Measurements from ENCODE around the gene CCDC3. TPM values are rescaled to one million over a fixed set of nuclear protein-coding genes. Genes with fewer than 3 reads are reported as not detected.

Gene CCDC3
- polyA plus RNA-seq, 1 donor from 2014 or later: 3.8 TPM

DNA sequence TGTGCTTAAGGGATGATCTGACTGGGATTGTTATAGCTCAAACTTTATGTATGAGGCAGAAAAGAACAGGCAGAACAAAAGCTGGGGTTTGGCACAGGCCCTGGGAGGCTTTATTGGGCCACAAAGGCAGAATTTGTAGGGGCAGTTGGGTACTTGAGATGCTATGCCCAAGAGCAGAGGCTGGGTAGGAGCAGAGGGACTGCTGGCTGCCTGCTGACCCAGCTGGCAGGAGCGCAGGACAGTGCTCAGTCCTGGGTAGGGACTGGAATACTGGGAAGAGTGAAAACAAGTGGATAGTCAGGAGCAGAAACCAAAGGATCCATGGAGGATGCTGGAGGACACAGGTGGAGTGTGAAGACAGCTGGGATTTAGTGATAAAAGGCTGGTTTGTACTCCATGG, 75.7 kb downstream of the CCDC3 start:
- Histone ChIP-seq H3K27me3 (ENCODE audit: insufficient read depth, low read depth, low read length) (no peaks in the 10 kb centered on the region), H3K4me2 (ENCODE audit: low read length) (no peak overlapping the region), H2AFZ (ENCODE audit: low read depth, low read length) (no peak overlapping the region), H3F3A (ENCODE audit: insufficient read depth, low read length, poor library complexity, severe bottlenecking) (no peaks in the 10 kb centered on the region), H4K20me1 (ENCODE audit: insufficient read depth) (no peaks in the 10 kb centered on the region), H3K9ac (ENCODE audit: low read length) (no peak overlapping the region), H3K79me2 (replicated peaks; ENCODE audit: insufficient read depth, low read length) (no peaks in the 10 kb centered on the region), H3K9me3 (ENCODE audit: low read length) (no peaks in the 10 kb centered on the region), H3K27ac (ENCODE audit: low read length) (no peak overlapping the region), H3K4me3 (ENCODE audit: low read length) (no peak overlapping the region), H3K9me2 (ENCODE audit: insufficient read depth, low read length) (no peaks in the 10 kb centered on the region), H3K36me3 (ENCODE audit: insufficient read depth, low read length) (no peaks in the 10 kb centered on the region)
- TF ChIP-seq MXI1 (conservative IDR thresholded peaks at IDR 0.05; ENCODE audit: poor library complexity, severe bottlenecking) (no peak), RAD21 (conservative IDR thresholded peaks at IDR 0.05) (no peak), TAF1 (IDR thresholded peaks at IDR 0.05; ENCODE audit: low read depth) (no peak), EP300 (conservative IDR thresholded peaks at IDR 0.05; ENCODE audit: poor library complexity, severe bottlenecking) (no peak), EZH2 (IDR thresholded peaks at IDR 0.05; ENCODE audit: borderline replicate concordance, insufficient read depth, low read length, poor library complexity, severe bottlenecking) (no peak), SMC3 (conservative IDR thresholded peaks at IDR 0.05; ENCODE audit: poor library complexity) (no peak), POLR2AphosphoS5 (IDR thresholded peaks at IDR 0.05) (no peak)
- TF ChIP-seq, protein P1, sequence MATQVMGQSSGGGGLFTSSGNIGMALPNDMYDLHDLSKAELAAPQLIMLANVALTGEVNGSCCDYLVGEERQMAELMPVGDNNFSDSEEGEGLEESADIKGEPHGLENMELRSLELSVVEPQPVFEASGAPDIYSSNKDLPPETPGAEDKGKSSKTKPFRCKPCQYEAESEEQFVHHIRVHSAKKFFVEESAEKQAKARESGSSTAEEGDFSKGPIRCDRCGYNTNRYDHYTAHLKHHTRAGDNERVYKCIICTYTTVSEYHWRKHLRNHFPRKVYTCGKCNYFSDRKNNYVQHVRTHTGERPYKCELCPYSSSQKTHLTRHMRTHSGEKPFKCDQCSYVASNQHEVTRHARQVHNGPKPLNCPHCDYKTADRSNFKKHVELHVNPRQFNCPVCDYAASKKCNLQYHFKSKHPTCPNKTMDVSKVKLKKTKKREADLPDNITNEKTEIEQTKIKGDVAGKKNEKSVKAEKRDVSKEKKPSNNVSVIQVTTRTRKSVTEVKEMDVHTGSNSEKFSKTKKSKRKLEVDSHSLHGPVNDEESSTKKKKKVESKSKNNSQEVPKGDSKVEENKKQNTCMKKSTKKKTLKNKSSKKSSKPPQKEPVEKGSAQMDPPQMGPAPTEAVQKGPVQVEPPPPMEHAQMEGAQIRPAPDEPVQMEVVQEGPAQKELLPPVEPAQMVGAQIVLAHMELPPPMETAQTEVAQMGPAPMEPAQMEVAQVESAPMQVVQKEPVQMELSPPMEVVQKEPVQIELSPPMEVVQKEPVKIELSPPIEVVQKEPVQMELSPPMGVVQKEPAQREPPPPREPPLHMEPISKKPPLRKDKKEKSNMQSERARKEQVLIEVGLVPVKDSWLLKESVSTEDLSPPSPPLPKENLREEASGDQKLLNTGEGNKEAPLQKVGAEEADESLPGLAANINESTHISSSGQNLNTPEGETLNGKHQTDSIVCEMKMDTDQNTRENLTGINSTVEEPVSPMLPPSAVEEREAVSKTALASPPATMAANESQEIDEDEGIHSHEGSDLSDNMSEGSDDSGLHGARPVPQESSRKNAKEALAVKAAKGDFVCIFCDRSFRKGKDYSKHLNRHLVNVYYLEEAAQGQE (IDR thresholded peaks at IDR 0.05; ENCODE audit: borderline replicate concordance): no peak
- TF ChIP-seq, protein P2, sequence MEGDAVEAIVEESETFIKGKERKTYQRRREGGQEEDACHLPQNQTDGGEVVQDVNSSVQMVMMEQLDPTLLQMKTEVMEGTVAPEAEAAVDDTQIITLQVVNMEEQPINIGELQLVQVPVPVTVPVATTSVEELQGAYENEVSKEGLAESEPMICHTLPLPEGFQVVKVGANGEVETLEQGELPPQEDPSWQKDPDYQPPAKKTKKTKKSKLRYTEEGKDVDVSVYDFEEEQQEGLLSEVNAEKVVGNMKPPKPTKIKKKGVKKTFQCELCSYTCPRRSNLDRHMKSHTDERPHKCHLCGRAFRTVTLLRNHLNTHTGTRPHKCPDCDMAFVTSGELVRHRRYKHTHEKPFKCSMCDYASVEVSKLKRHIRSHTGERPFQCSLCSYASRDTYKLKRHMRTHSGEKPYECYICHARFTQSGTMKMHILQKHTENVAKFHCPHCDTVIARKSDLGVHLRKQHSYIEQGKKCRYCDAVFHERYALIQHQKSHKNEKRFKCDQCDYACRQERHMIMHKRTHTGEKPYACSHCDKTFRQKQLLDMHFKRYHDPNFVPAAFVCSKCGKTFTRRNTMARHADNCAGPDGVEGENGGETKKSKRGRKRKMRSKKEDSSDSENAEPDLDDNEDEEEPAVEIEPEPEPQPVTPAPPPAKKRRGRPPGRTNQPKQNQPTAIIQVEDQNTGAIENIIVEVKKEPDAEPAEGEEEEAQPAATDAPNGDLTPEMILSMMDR (IDR thresholded peaks at IDR 0.05; ENCODE audit: poor library complexity, severe bottlenecking): no peak

DNA sequence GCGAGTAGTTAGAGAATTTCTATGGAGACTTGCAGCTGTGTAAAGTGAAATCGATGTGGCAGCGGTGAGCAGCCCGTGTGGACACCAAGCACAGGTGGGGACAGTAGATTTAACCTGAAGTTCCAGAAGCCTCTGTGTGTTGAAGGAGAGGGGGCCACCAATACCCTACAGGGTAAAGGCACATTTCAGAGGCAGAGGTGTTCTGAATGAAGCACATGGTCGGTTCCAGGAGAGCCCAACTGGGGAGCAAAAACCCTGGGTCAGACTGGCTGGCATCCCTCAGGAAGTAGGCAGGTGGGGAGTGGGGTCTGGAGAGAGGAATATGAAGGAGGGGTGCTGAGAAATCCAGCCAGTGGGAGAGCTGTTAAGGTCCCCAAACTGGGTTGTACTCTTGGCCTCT, 76.6 kb downstream of the CCDC3 start:
- Histone ChIP-seq H3K9ac (ENCODE audit: low read length) (no peak overlapping the region), H3K27me3 (ENCODE audit: insufficient read depth, low read depth, low read length) (no peaks in the 10 kb centered on the region), H3K9me2 (ENCODE audit: insufficient read depth, low read length) (no peaks in the 10 kb centered on the region), H3K27ac (ENCODE audit: low read length) (no peak overlapping the region), H3K4me2 (ENCODE audit: low read length) (no peak overlapping the region), H2AFZ (ENCODE audit: low read depth, low read length) (no peak overlapping the region), H4K20me1 (ENCODE audit: insufficient read depth) (no peaks in the 10 kb centered on the region), H3K36me3 (ENCODE audit: insufficient read depth, low read length) (no peaks in the 10 kb centered on the region), H3K4me3 (ENCODE audit: low read length) (no peak overlapping the region), H3K9me3 (ENCODE audit: low read length) (no peaks in the 10 kb centered on the region), H3F3A (ENCODE audit: insufficient read depth, low read length, poor library complexity, severe bottlenecking) (no peaks in the 10 kb centered on the region), H3K79me2 (replicated peaks; ENCODE audit: insufficient read depth, low read length) (no peaks in the 10 kb centered on the region)
- TF ChIP-seq RAD21 (conservative IDR thresholded peaks at IDR 0.05) (no peak), SMC3 (conservative IDR thresholded peaks at IDR 0.05; ENCODE audit: poor library complexity) (no peak), MXI1 (conservative IDR thresholded peaks at IDR 0.05; ENCODE audit: poor library complexity, severe bottlenecking) (no peak), POLR2AphosphoS5 (IDR thresholded peaks at IDR 0.05) (no peak), EP300 (conservative IDR thresholded peaks at IDR 0.05; ENCODE audit: poor library complexity, severe bottlenecking) (no peak), EZH2 (IDR thresholded peaks at IDR 0.05; ENCODE audit: borderline replicate concordance, insufficient read depth, low read length, poor library complexity, severe bottlenecking) (no peak), TAF1 (IDR thresholded peaks at IDR 0.05; ENCODE audit: low read depth) (no peak)
- TF ChIP-seq, protein P1 (IDR thresholded peaks at IDR 0.05; ENCODE audit: borderline replicate concordance): no peak

All from neural cell (in vitro differentiated cells).